ENCODE data around the gene CUL9.
A peak's percentile ranks its signal among the peaks of the same experiment; 100 is the strongest.
"Not testable (repeated sequence)": the region's sequence is repeated elsewhere in the genome, so short reads cannot be mapped to it uniquely, and the experiment has no call there.

The CUL9 gene

GRCh38 chr6:43181942-43182860, at the start of gene CUL9:
TSS of gene CUL9 (plus strand) at chr6:43182196. CDS start at chr6:43184311, 2,115 bp downstream.
- DNase-seq (ENCODE audit: low spot score) = peak; percentile 86

DNA sequence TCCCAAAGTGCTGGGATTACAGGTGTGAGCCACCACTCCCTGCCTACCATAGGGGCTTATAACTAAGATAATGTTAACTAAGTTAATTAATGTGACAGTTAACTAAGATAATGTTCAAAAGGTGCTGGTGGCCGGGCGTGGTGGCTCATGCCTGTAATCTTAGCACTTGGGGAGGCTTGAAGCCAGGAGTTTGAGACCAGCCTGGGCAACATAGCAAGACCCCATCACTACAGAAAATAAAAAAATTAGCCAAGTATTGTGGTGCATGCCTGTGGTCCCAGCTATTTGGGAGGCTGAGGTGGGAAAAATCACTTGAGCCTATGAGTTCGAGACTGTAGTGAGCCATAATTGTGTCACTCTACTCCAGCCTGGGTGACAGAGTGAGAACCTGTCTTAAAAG, 43.7 kb upstream of the CUL9 start:
- DNase-seq (ENCODE audit: low spot score) = no peak

DNA sequence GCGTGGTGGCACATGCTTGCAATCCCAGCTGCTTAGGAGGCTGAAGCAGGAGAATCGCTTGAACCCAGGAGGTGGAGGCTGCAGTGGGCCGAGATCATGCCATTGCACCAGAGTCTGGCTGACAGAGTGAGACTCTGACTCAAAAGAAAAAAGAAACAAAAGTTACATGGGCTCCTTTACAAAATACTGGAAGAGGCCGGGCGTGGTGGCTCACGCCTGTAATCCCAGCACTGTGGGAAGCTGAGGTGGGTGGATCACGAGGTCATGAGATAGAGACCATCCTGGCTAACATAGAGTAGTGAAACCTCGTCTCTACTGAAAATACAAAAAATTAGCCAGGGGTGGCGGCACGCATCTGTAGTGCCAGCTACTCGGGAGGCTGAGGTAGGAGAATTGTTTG, 42.0 kb upstream of the CUL9 start:
- DNase-seq (ENCODE audit: low spot score) = not testable (repeated sequence)

DNA sequence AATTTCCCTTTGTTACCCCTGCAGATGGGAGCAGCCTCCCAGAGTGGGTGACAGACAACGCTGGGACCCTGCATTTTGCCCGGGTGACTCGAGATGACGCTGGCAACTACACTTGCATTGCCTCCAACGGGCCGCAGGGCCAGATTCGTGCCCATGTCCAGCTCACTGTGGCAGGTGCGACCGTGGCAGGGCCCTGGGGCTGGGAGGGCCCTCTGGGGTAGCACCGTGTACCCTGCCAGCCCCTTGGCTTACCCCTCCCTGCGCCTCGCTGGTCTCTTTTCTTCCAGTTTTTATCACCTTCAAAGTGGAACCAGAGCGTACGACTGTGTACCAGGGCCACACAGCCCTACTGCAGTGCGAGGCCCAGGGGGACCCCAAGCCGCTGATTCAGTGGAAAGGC, 40.4 kb upstream of the CUL9 start:
- DNase-seq (ENCODE audit: low spot score) = no peak

- no peak for DNase-seq (ENCODE audit: low spot score)
Measured at GRCh38 chr6:43142101-43142500, 39.9 kb upstream of the CUL9 start.

DNA sequence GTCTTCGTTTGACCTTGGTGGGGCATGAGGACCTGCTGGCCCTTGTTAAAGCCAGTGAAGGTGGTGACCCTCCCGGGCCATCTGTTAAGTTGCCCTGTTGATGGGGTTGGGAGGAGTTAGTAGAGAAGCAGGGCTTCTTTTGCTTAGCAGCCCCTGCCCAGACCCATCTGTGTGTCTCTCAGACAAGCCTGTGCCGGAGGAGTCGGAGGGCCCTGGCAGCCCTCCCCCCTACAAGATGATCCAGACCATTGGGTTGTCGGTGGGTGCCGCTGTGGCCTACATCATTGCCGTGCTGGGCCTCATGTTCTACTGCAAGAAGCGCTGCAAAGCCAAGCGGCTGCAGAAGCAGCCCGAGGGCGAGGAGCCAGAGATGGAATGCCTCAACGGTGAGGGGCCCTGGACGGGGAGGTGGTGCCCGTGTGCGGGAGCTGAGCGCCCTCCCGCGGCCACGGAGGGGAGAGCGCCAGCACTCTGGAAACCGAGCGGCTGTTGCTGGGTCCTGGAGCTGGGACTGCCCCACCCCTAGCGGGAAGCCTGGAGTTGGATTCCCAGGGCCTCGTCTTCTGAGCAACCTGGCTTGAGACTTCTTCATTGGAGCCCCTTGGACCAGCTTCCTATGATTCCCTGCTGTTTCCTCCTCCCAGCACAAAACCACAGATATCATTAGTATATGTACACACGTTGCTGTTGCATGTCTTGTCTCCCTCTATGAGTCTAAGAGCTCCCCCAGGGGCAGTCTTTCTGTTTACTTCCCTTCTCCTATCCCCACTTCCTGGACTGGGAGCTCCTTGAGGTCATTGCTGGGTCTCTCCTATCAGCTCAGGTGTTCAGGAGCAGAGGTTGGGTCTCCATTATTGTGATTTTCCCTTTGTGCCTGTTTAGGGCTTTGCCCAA, 38.5 kb upstream of the CUL9 start:
- peak; percentile 99 for DNase-seq (ENCODE audit: low spot score)

DNA sequence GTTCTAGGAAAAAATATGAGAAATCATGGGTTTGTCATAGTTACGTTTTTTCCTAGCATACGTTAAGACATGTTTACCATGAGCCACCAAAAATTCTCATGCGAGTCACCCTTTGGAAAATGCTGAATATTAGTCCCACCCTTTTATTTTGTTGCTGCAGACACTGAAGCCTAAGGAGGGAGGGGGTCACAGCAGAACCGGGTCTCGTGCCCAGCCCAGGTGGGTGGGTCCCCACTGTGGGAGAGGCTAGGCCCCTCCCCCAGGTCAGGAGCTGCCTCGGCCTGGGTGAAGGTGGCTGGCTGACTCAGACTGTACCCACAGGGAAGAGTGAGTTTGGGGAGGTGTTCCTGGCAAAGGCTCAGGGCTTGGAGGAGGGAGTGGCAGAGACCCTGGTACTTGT, 37.1 kb upstream of the CUL9 start:
- DNase-seq (ENCODE audit: low spot score) = no peak

GRCh38 chr6:43146261-43146660, 35.7 kb upstream of the CUL9 start:
- no peak for DNase-seq (ENCODE audit: low spot score)

GRCh38 chr6:43146709-43147688, 35.0 kb upstream of the CUL9 start:
- DNase-seq (ENCODE audit: low spot score) = no peak

- DNase-seq (ENCODE audit: low spot score) = no peak
Measured at GRCh38 chr6:43147691-43148477, 34.1 kb upstream of the CUL9 start.

DNA sequence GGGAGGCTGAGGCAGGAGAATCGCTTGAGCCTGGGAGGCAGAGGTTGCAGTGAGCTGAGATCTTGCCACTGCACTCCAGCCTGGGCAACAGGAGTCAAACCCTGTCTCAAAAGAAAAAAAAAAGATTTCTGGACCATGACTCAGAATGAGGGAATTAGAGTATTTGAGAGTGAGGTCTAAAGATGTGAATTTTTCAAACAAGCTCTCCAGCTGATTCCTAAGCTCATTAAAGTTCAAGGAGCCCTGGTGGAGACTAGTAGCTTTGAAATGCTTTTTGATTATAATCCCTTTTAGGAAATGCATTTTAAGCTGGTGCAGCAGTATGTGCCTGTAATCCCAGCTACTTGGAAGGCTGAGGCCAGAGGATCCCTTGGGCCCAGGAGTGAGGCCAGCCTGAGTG, 32.7 kb upstream of the CUL9 start:
- no peak for DNase-seq (ENCODE audit: low spot score)

DNA sequence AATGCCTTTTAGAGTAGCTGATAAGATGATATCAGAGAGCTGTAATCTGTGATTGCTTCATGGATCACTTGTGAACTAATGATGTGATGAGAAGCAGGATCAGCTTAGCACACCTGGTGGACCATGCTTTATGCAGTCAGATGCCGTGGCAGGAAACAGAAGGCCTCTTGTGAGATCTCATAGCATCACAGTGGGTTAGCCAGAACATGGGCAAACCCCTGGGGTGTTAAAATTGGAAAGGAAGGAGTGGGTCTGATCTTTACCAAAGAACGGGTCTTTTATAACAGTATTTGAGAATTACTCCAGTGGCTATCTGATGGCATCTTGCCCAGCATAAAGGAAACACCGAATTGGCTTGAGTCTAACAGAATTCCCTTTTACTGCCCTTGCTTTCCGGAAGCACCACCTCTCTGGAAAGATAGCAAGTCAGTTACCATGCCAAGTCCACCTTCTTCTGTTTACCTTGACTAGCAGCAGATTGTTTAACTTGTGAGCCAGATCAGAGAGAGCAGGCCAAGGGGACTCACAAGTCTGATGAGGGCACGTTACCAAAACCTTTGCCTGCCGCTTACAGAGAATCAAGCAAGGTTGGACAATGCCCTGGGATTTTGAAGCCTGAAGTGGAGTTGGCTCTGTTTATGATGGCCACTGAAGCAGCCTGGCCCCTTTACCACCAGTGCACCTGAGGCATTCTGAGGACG, 31.8 kb upstream of the CUL9 start:
- DNase-seq (ENCODE audit: low spot score) = no peak

- no peak for DNase-seq (ENCODE audit: low spot score)
Measured at GRCh38 chr6:43159599-43159998, 22.4 kb upstream of the CUL9 start.

GRCh38 chr6:43163899-43164298, 18.1 kb upstream of the CUL9 start:
- no peak for DNase-seq (ENCODE audit: low spot score)

- DNase-seq (ENCODE audit: low spot score) = peak; percentile 75
Measured at GRCh38 chr6:43170417-43170930, 11.5 kb upstream of the CUL9 start.

GRCh38 chr6:43170931-43171706, 10.9 kb upstream of the CUL9 start, which contains the start of gene SRF:
TSS of gene SRF (plus strand) at chr6:43171269. CDS start at chr6:43171657, 388 bp downstream.
- peak; percentile 86 for DNase-seq (ENCODE audit: low spot score)

GRCh38 chr6:43171707-43172103, 10.3 kb upstream of the CUL9 start:
- DNase-seq (ENCODE audit: low spot score) = no peak

DNA sequence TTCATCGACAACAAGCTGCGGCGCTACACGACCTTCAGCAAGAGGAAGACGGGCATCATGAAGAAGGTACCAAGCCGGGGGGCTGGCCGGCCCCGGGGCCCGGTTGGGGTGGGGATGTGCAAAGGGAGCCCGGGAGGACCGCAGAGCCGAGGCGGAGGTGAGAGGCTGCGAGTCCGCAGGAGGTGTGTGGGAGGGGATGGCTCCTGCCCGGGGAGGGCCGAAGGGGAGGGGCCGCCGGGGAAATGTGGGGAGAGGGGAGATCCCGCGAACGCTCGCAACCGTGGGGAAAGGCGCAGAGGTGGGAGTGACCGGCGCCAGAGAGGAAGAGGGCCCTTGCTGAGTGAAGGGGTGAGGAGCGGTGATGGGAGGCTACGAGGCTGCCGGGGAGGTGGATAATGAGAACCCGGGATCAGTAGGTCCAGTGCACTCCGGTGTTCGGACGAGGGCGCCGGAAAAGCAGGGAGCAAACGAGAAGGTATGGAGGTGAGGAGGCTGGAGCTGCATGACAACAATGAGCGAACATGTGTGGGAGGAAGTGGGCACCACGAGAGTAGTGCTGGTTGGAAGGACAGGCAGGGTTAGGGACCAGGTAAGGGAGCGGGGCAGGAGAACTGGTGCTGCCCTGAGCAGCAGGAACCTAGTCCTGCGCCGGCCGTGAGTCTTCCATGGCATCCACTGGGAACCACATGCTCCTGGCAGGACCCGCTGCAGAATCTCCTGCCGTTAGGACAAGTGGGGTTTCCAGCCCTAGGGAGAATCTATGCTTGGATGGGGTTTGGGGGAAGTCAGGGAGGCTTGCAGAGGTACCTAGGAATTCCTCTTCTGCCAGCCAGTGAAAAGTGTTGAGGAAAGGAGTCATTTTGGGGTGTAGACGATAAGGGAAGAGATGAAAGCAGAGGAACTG, 9.6 kb upstream of the CUL9 start:
- DNase-seq (ENCODE audit: low spot score) = peak; percentile 31
